Activated CD8-positive, alpha-beta memory T cell treated with anti-CD3 and anti-CD28 coated beads, Interleukin-2, amount 50 U/mL, for 24 hours (primary cell): ENCODE data around the gene TRIM33.

ENCODE experiments used
- DNase-seq: peaks from one replicate; pipeline ENCODE4 v3.0.0-alpha.2; 2020; ENCODE audit errors: extremely low read depth

TRIM33 gene

DNA sequence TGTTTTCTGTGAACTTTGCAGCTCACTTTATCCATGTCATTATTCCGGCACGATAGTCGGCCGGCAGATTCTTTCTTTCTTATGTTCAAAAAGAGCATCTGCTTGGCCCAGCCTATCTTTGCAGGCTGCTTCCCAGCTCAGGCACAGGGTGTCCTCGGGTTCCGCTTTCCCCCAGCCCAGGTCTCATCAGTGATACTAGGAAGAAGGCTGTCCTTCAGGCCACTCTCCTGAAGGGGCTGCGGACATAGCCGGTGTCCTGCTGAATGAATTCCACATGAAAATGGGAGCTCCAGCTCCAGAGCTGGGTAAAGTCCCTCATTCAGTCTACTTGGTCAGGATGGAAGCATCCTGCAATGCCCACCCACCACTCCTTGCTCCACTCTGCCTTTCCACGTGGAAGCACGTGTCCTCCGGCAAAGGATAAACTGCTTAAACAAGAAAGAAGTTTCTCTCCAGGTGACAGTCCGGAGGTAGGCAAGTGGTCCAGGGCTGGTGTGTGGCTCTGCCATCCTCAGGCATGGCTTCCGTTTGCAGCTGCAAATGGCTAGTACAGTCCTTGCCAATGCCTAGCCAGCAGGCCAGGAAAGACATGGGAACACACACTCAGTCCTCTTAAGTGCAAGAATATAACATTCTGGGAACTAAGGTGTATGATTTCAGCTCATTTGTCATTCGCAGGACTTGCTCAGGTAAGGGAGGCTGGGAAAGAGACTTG is 161.0 kb downstream of the TRIM33 start:
- no peak for DNase-seq

- no peak for DNase-seq
Measured at GRCh38 chr1:114347431-114348209, 163.4 kb downstream of the TRIM33 start.

DNA sequence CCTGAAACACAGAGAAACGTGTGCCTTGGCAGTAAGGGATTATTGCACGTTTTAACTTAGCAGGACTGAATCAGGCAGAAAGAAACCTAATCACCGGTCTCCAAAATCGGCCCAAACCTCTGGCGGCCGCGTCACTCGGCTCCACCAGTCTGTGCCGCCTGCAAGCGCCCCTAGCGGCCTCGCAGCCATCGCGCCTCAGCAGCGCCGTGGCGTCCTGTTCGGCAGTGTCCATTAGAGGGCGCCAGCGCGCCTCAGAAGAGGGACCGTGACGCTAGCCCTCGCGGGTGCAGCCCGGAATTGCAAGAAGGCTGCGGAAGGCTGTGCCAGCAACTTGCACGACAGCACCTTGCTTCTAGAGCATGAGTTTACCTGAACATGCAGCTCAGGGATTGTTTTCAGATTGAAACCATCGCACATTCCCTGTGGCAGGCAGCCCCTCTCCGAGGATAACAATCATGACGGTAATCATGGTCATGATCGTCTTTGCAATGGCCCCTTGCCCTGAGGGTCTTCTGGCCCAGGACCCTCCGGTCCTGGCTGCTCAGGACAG is 164.4 kb downstream of the TRIM33 start:
- peak; percentile 89 for DNase-seq

- DNase-seq = no peak
Measured at GRCh38 chr1:114345930-114346479, 165.0 kb downstream of the TRIM33 start.

DNA sequence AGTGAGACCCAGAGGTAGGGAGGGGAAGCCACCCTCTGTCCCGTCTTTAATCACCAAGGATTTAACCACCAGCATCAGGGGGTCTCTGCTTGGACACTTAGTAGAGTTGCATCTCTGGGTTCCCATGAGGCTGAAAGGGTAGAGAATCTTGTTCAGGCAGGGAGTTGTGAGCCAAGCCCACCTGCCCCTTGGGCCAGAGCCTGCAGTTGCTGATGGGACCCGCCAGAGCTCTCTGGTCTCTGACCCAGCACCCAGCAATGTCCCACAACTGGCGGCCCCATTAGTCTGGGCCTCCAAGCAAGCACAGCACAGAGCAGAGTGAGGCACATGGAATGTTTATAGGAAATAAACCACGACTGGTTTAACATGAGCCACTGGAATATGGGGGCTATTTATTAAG is 166.3 kb downstream of the TRIM33 start:
- no peak for DNase-seq
